Endodermal cell (in vitro differentiated cells): ENCODE data around the gene RAD23A. TPM values are rescaled to one million over a fixed set of nuclear protein-coding genes. Genes with fewer than 3 reads are reported as not detected.

Experiments used
- DNase-seq: peaks from one replicate; pipeline ENCODE4 v3.0.0-alpha.2; 2017
- H3K27ac ChIP-seq: 2 replicates; pipeline ENCODE4 v1.5.1; 2013; ENCODE audit warnings: mild to moderate bottlenecking, low read depth, low read length, moderate library complexity
- H3K27me3 ChIP-seq: 2 replicates; pipeline ENCODE4 v1.6.1; 2013; ENCODE audit warnings: mild to moderate bottlenecking, low read length, moderate library complexity; ENCODE audit not compliant: insufficient read depth, control insufficient read depth, poor library complexity, severe bottlenecking
- H3K36me3 ChIP-seq: 2 replicates; pipeline ENCODE4 v1.7.0; 2013; ENCODE audit warnings: mild to moderate bottlenecking, low read length, moderate library complexity; ENCODE audit not compliant: control insufficient read depth, insufficient read depth
- H3K4me1 ChIP-seq: one replicate; pipeline ENCODE4 v1.7.0; 2013; ENCODE audit warnings: low read length; ENCODE audit not compliant: control insufficient read depth, insufficient read depth
- H3K4me3 ChIP-seq: 2 replicates; pipeline ENCODE4 v1.5.1; 2013; ENCODE audit warnings: mild to moderate bottlenecking, low read length, moderate library complexity
- H3K9ac ChIP-seq: 2 replicates; pipeline ENCODE4 v1.6.1; 2013; ENCODE audit warnings: mild to moderate bottlenecking, low read length, moderate library complexity; ENCODE audit not compliant: poor library complexity, severe bottlenecking; ENCODE audit errors: extremely low read depth
- H3K9me3 ChIP-seq: 2 replicates; pipeline ENCODE4 v1.6.1; 2013; ENCODE audit warnings: mild to moderate bottlenecking, low read length, moderate library complexity; ENCODE audit not compliant: control insufficient read depth
- H3K27ac Mint-ChIP-seq: 2 replicates; pipeline ENCODE4 v1.8.0; 2020; ENCODE audit warnings: mixed read lengths
- H3K27me3 Mint-ChIP-seq: 2 replicates; pipeline ENCODE4 v1.8.0; 2021; ENCODE audit warnings: mild to moderate bottlenecking, mixed read lengths; ENCODE audit not compliant: insufficient read depth
- H3K36me3 Mint-ChIP-seq: 2 replicates; pipeline ENCODE4 v1.8.0; 2020; ENCODE audit warnings: low read depth, mixed read lengths
- H3K4me1 Mint-ChIP-seq: 2 replicates; pipeline ENCODE4 v1.8.0; 2020; ENCODE audit warnings: mixed read lengths
- H3K4me3 Mint-ChIP-seq: 2 replicates; pipeline ENCODE4 v1.8.0; 2020; ENCODE audit warnings: mild to moderate bottlenecking, moderate library complexity, mixed read lengths
- H3K9me3 Mint-ChIP-seq: 2 replicates; pipeline ENCODE4 v1.8.0; 2020; ENCODE audit warnings: mild to moderate bottlenecking, mixed read lengths
- CTCF ChIP-seq: fragments of 200-600 bp; sonication (generic); conservative IDR thresholded peaks from 2 replicates; pipeline ENCODE4 v1.5.0; 2021; ENCODE audit warnings: antibody characterized with exemption, mild to moderate bottlenecking
- WGBS, 2 experiments: methylation state at CpG; one replicate each; pipeline versions ENCODE4 v1.1.5 to v1.1.7; 2013; ENCODE audit warnings: missing lambda C conversion rate in 2 of 2, mixed read lengths in 1 of 2; ENCODE audit not compliant: insufficient coverage in 1 of 2, insufficient read length in 1 of 2; 5-methylcytosine and 5-hydroxymethylcytosine counted together
- total RNA-seq, 2 donors: library from RNA; stranded (reverse); fragmentation: NEBNext Ultra II Directional in 1 of 2; extraction: Animal tissue kit (Norgen Biotek cat#: 25700) in 1 of 2; gene quantifications; 2 replicates in 1 of 2; 3 replicates in 1 of 2; pipeline ENCODE4 v1.2.1, GENCODE V29; 2021

RAD23A gene
- total RNA-seq, 2 donors from 2014 or later, result 75.5 to 117 TPM

GRCh38 chr19:12935071-12935470, 10.6 kb upstream of the RAD23A start:
- H3K36me3 Mint-ChIP-seq, result peaks cover 28% of the 10 kb centered on the region
- H3K4me1 ChIP-seq, result peaks cover 8% of the 10 kb centered on the region
- H3K4me1 Mint-ChIP-seq, result peaks cover 27% of the 10 kb centered on the region
- no peaks in the 10 kb centered on the region for H3K27me3 Mint-ChIP-seq
- peaks cover 25% of the 10 kb centered on the region for H3K36me3 ChIP-seq
- no peaks in the 10 kb centered on the region for H3K9me3 Mint-ChIP-seq
- DNase-seq, result no peak
- H3K27ac ChIP-seq, result no peak overlapping the region
- no peak overlapping the region for H3K4me3 Mint-ChIP-seq
- no peak overlapping the region for H3K27ac Mint-ChIP-seq
- no peaks in the 10 kb centered on the region for H3K9me3 ChIP-seq
- no peak overlapping the region for H3K4me3 ChIP-seq
- WGBS, 2 experiments, result 96% methylated on average over 9 to 10 of the region's 10 CpGs
- H3K27me3 ChIP-seq, result no peaks in the 10 kb centered on the region
- no peak overlapping the region for H3K9ac ChIP-seq
- TF ChIP-seq CTCF, result no peak

GRCh38 chr19:12936582-12936981, 9.1 kb upstream of the RAD23A start:
- H3K4me1 ChIP-seq, result peaks cover 12% of the 10 kb centered on the region
- Mint-ChIP-seq H3K27me3 (no peaks in the 10 kb centered on the region), H3K27ac (peak overlapping the region; percentile 56), H3K4me1 (peaks cover 36% of the 10 kb centered on the region), H3K36me3 (peaks cover 34% of the 10 kb centered on the region), H3K9me3 (no peaks in the 10 kb centered on the region), H3K4me3 (no peak overlapping the region)
- H3K27ac ChIP-seq, result no peak overlapping the region
- no peaks in the 10 kb centered on the region for H3K9me3 ChIP-seq
- 88 to 91% methylated on average over 6 to 7 of the region's 7 CpGs for WGBS, 2 experiments
- H3K27me3 ChIP-seq, result no peaks in the 10 kb centered on the region
- no peak for TF ChIP-seq CTCF
- peaks cover 28% of the 10 kb centered on the region for H3K36me3 ChIP-seq
- no peak overlapping the region for H3K9ac ChIP-seq
- peak; percentile 53 for DNase-seq
- no peak overlapping the region for H3K4me3 ChIP-seq

- Mint-ChIP-seq H3K27me3 (no peaks in the 10 kb centered on the region), H3K4me1 (peaks cover 37% of the 10 kb centered on the region), H3K4me3 (peak overlapping the region; percentile 100), H3K36me3 (peaks cover 39% of the 10 kb centered on the region), H3K9me3 (no peaks in the 10 kb centered on the region), H3K27ac (peak overlapping the region; percentile 97)
- peaks cover 34% of the 10 kb centered on the region for H3K36me3 ChIP-seq
- H3K4me1 ChIP-seq, result peaks cover 12% of the 10 kb centered on the region
- H3K4me3 ChIP-seq, result peak overlapping the region; percentile 99
- H3K9ac ChIP-seq, result peak overlapping the region; percentile 99
- no peak for TF ChIP-seq CTCF
- DNase-seq, result peak; percentile 83
- H3K27ac ChIP-seq, result peak overlapping the region; percentile 82
- 29 to 42% methylated on average over 15 to 23 of the region's 23 CpGs for WGBS, 2 experiments
- H3K9me3 ChIP-seq, result no peaks in the 10 kb centered on the region
- no peaks in the 10 kb centered on the region for H3K27me3 ChIP-seq
These were observed 8.4 kb upstream of the RAD23A start for GRCh38 chr19:12937093-12937926.
